Heart left ventricle (tissue), 16 donors: ENCODE data around the gene SUSD6. TPM values are rescaled to one million over a fixed set of nuclear protein-coding genes. Genes with fewer than 3 reads are reported as not detected.

Experiments
- ATAC-seq, 4 donors: fragments of 200-7000 bp; cut with Tn5 transposase; one replicate each; pipeline ENCODE4 v1.9.1; 2020 to 2022; ENCODE audit warnings: moderate library complexity in 4 of 4, mild to moderate bottlenecking in 3 of 4, moderate number of reproducible peaks in 1 of 4
- DNase-seq, 5 donors: peaks; one replicate each; pipeline ENCODE4 v3.0.0-alpha.2; 2020
- H3K27ac ChIP-seq, 12 donors: fragments of 200-600 bp; sonication (generic) in 4 of 12; one replicate each; pipeline versions ENCODE4 v1.5.0 to v1.8.0; 2016 to 2022; ENCODE audit warnings: mild to moderate bottlenecking in 2 of 12
- H3K27me3 ChIP-seq, 9 donors: fragments of 200-600 bp; sonication (generic) in 2 of 9; one replicate each; pipeline versions ENCODE4 v1.5.1 to v1.8.0; 2016 to 2022; ENCODE audit warnings: mild to moderate bottlenecking in 3 of 9
- H3K36me3 ChIP-seq, 9 donors: fragments of 200-600 bp; sonication (generic) in 2 of 9; one replicate each; pipeline versions ENCODE4 v1.5.0 to v1.8.0; 2018 to 2022; ENCODE audit warnings: mild to moderate bottlenecking in 2 of 9
- H3K4me1 ChIP-seq, 12 donors: fragments of 200-600 bp; sonication (generic) in 4 of 12; one replicate each; pipeline versions ENCODE4 v1.5.0 to v1.8.0; 2016 to 2022; ENCODE audit warnings: mild to moderate bottlenecking in 3 of 12
- H3K4me3 ChIP-seq, 12 donors: fragments of 200-600 bp; sonication (generic) in 4 of 12; one replicate each; pipeline versions ENCODE4 v1.5.0 to v1.8.0; 2017 to 2022; ENCODE audit warnings: mild to moderate bottlenecking in 9 of 12, moderate library complexity in 4 of 12
- H3K9me3 ChIP-seq, 12 donors: fragments of 200-600 bp; sonication (generic) in 4 of 12; one replicate each; pipeline versions ENCODE4 v1.5.0 to v1.8.0; 2016 to 2022; ENCODE audit warnings: mild to moderate bottlenecking in 1 of 12
- POLR2A ChIP-seq, 2 donors: fragments of 450-650 bp; IDR thresholded peaks; one replicate each; pipeline ENCODE4 v1.6.1; 2017; ENCODE audit warnings: antibody characterized with exemption in 2 of 2, mild to moderate bottlenecking in 2 of 2, moderate library complexity in 2 of 2
- WGBS, 4 donors: extraction: QIAGEN DNeasy Blood & Tissue Kit in 2 of 4; methylation state at CpG; one replicate each; pipeline versions ENCODE4 v1.1.5 to v1.1.7; 2013 to 2018; 5-methylcytosine and 5-hydroxymethylcytosine counted together
- intact Hi-C, 10 donors: fragments of 100-400 bp; cut with DNase I; formaldehyde crosslinking; loops; one replicate each; pipeline versions ENCODE4 v1.11.1 to v1.14.2; 2022
- polyA plus RNA-seq, 2 donors: library from polyadenylated mRNA; stranded (reverse); fragments of 200-250 nt; gene quantifications; one replicate each; pipeline ENCODE4 v1.2.3, GENCODE V29; 2013
- total RNA-seq, 9 donors: library from RNA; depleted of rRNA in 2 of 9; stranded (reverse); fragments of >200 nt in 2 of 9; fragmentation: NEBNext Ultra II Directional in 3 of 9; extraction: Animal tissue kit (Norgen Biotek cat#: 25700) in 3 of 9; gene quantifications; one replicate each; pipeline versions ENCODE4 v1.1.0 to v1.2.4, GENCODE V29; 2016 to 2023
- TF ChIP-seq, protein P1 (sequence below), 12 donors: fragments of 200-600 bp; sonication (generic) in 4 of 12; IDR thresholded peaks; one replicate each; pipeline versions ENCODE4 v1.5.0 to v1.8.0; 2018 to 2022; ENCODE audit warnings: antibody characterized with exemption in 12 of 12, mild to moderate bottlenecking in 5 of 12
- donor health status: ischemic (EF 13 %, LVEDD 7.1; RV severe dilation, severe dysfunction).
- donor health status: healthy with polysubstance abuse.
- donor health status: DM: no; HTN: yes; CAD: no.
- donor health status: DM: no; HTN: no; CAD: no.
- donor health status: ischemic (EF 25% LVEDD 6.9; RV normal size, moderate dysfunction).
- donor health status: ischemic (EF 25% LVEDD 5.7; RV mildly dilated, moderate dysfunction).
- donor health status: healthy.
- donor health status: DM: yes; HTN: yes; CAD: no.
- donor health status: ischemic (EF 35%, LVEDD 5.7; RV mildly dilated, moderate dysfunction).
- donor health status: nonischemic (EF 11% LVEDD 7.7; RV severe dilation, severe dysfunction).
- donor health status: DM: yes; HTN: yes; CAD: no.
- donor health status: PGD.
- donor health status: ischemic (EF 29% LVEDD 5.4; RV normal size, mild dysfunction).
- donor health status: nonischemic (EF 23%, LVEDD 6.1; RV moderate dilation, normal function).

The SUSD6 gene
- total and polyA plus RNA-seq, 11 donors: 5.8 to 49.2 (median 24.5) TPM

DNA sequence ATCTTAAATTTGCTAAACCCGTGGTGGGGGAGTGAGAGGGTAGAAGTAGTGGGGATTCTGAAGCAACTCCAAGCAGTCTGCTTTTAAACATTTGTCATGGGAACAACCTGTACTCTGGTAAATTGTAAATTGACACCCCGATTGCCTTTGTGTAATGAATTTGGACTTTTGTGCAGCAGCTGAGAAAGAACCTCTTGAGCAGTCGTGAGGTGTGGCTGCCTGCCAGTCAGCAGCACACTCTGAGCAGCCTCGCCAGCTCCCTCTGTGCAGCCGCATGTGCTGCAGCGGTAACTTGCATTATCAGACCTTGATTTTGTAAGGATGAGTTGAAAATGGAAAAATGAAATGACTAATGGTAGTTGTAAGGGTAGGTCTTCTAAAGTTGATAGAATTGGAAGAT lies 74.3 kb downstream of the SUSD6 start:
- Histone ChIP-seq H3K27ac (peak overlapping the region in 4 of 12 donors; percentile 14 to 59 (median 40)), H3K4me1 (peaks cover 6 to 87% (median 74%) of the 10 kb centered on the region in 12 donors), H3K36me3 (peaks cover 0 to 14% (median 0%) of the 10 kb centered on the region in 9 donors), H3K9me3 (no peaks in the 10 kb centered on the region), H3K27me3 (no peaks in the 10 kb centered on the region), H3K4me3 (no peak overlapping the region)
- TF ChIP-seq, protein P1, sequence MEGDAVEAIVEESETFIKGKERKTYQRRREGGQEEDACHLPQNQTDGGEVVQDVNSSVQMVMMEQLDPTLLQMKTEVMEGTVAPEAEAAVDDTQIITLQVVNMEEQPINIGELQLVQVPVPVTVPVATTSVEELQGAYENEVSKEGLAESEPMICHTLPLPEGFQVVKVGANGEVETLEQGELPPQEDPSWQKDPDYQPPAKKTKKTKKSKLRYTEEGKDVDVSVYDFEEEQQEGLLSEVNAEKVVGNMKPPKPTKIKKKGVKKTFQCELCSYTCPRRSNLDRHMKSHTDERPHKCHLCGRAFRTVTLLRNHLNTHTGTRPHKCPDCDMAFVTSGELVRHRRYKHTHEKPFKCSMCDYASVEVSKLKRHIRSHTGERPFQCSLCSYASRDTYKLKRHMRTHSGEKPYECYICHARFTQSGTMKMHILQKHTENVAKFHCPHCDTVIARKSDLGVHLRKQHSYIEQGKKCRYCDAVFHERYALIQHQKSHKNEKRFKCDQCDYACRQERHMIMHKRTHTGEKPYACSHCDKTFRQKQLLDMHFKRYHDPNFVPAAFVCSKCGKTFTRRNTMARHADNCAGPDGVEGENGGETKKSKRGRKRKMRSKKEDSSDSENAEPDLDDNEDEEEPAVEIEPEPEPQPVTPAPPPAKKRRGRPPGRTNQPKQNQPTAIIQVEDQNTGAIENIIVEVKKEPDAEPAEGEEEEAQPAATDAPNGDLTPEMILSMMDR (IDR thresholded peaks at IDR 0.05): no peak
- TF ChIP-seq POLR2A (IDR thresholded peaks at IDR 0.05): no peak
- ATAC-seq (peak; percentile 59 to 84 (median 81)), DNase-seq (peak; percentile 46 to 80 (median 64))
- 11 to 29% (median 20%) methylated on average over 6 of the region's 6 CpGs for WGBS, 4 donors
- intact Hi-C loops: no loop called here

GRCh38 chr14:69687606-69688298 lies 76.4 kb downstream of the SUSD6 start:
- intact Hi-C loops: no loop called here
- Histone ChIP-seq H3K27ac (no peak overlapping the region), H3K36me3 (peaks cover 0 to 16% (median 0%) of the 10 kb centered on the region in 9 donors), H3K4me1 (peaks cover 9 to 84% (median 78%) of the 10 kb centered on the region in 12 donors), H3K9me3 (no peaks in the 10 kb centered on the region), H3K27me3 (no peaks in the 10 kb centered on the region), H3K4me3 (no peak overlapping the region)
- no peak for ATAC-seq
- WGBS, 4 donors: 45 to 57% (median 52%) methylated on average over 4 of the region's 4 CpGs
- no peak for DNase-seq
- TF ChIP-seq, protein P1 (IDR thresholded peaks at IDR 0.05): no peak
- TF ChIP-seq POLR2A (IDR thresholded peaks at IDR 0.05): no peak

DNA sequence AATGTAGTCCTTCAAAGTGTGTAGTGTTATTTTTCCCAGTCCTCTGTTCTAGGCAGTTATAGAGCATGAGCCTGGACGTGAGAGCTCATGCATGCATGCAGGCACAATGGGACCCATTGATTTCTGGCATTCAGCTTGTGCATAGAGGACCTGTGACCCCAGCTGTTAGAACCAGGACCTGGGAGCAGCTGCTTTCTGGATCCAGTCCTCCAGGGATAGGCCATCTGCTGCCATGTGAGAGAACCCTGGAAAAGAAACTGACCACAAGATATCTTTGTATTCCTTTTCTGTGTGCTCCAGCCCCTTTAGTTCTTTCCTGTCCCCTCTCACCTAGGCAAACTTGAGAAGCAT lies 76.9 kb downstream of the SUSD6 start:
- no peak overlapping the region for H3K4me3 ChIP-seq
- no peaks in the 10 kb centered on the region for H3K9me3 ChIP-seq
- H3K36me3 ChIP-seq: peaks cover 0 to 16% (median 0%) of the 10 kb centered on the region in 9 donors
- DNase-seq (no peak), ATAC-seq (no peak)
- TF ChIP-seq, protein P1 (IDR thresholded peaks at IDR 0.05): no peak
- no peak for TF ChIP-seq POLR2A (IDR thresholded peaks at IDR 0.05)
- peaks cover 9 to 84% (median 78%) of the 10 kb centered on the region in 12 donors for H3K4me1 ChIP-seq
- intact Hi-C loops: no loop called here
- WGBS, 4 donors: 33 to 71% (median 53%) methylated on average over 1 of the region's 1 CpG
- no peaks in the 10 kb centered on the region for H3K27me3 ChIP-seq
- no peak overlapping the region for H3K27ac ChIP-seq

GRCh38 chr14:69690042-69690441 lies 78.6 kb downstream of the SUSD6 start:
- Histone ChIP-seq H3K27me3 (no peaks in the 10 kb centered on the region), H3K27ac (no peak overlapping the region), H3K9me3 (no peaks in the 10 kb centered on the region), H3K4me3 (no peak overlapping the region), H3K36me3 (peaks cover 0 to 16% (median 0%) of the 10 kb centered on the region in 9 donors), H3K4me1 (peaks cover 17 to 84% (median 78%) of the 10 kb centered on the region in 12 donors)
- 95 to 100% (median 96%) methylated on average over 1 to 2 of the region's 2 CpGs for WGBS, 4 donors
- ATAC-seq: no peak
- no peak for TF ChIP-seq POLR2A (IDR thresholded peaks at IDR 0.05)
- TF ChIP-seq, protein P1 (IDR thresholded peaks at IDR 0.05): no peak
- DNase-seq: no peak
- intact Hi-C loops: no loop called here
